Skeletal muscle satellite cell (primary cell): ENCODE data around the gene KCNG2.

ENCODE experiments used
- H3K27me3 ChIP-seq: 2 replicates; pipeline ENCODE4 v1.7.0; 2013; ENCODE audit warnings: low read length; ENCODE audit not compliant: control insufficient read depth, insufficient read depth
- H3K36me3 ChIP-seq: 2 replicates; pipeline ENCODE4 v1.7.0; 2013; ENCODE audit warnings: mild to moderate bottlenecking, control low read depth, low read length; ENCODE audit not compliant: insufficient read depth
- H3K4me1 ChIP-seq: 2 replicates; pipeline ENCODE4 v1.7.0; 2013; ENCODE audit warnings: low read length; ENCODE audit not compliant: control insufficient read depth, insufficient read depth
- H3K4me2 ChIP-seq: 2 replicates; pipeline ENCODE4 v1.7.0; 2013; ENCODE audit warnings: mild to moderate bottlenecking, low read length
- H3K4me3 ChIP-seq: 2 replicates; pipeline ENCODE4 v1.7.0; 2013; ENCODE audit warnings: low read length
- H3K9ac ChIP-seq: 2 replicates; pipeline ENCODE4 v1.7.0; 2013; ENCODE audit warnings: mild to moderate bottlenecking, low read depth, low read length, moderate library complexity
- H3K9me3 ChIP-seq: replicated peaks from 2 replicates; pipeline ENCODE4 v1.7.0; 2013; ENCODE audit warnings: mild to moderate bottlenecking, control low read depth, low read length

KCNG2 gene

DNA sequence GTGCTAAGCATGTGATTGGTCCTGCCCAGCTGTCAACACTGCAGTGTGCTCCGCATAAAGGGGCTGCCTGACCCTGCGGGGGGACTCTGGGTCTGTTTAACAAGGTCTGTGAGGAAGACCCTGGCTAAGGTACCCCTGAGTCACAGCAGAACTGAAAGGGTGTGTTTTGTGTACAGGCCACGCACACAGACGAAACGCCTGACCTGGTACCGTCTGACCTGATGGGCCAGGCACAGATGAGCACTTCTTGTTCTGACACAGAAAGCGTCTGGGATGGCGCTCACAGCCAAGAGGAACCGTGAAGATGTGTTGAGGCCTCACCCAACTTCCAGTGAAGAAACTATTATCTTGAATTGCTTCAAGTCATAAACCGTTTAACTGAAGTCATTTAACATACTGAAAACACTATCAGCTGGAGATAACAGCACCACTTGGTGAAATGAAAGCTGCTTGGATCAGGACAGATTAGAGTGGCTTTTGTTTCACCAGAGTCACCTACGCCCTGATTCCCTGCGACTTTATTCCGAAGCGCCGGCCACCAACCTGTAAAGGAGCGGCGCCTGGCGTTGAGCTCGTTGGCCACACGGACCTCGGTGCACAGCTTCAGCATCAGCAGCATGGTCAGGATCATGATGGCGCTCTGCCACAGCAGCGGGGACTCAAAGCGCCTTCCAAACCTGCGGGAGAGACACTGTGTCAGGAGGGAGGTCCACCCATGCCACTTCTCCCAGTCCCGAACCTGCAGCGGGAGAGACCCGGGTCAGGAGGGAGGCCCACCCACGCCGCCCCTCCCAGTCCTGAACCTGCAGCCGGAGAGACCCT is 145.3 kb downstream of the KCNG2 start:
- no peak overlapping the region for H3K4me2 ChIP-seq
- no peaks in the 10 kb centered on the region for H3K4me1 ChIP-seq
- no peak overlapping the region for H3K4me3 ChIP-seq
- no peak overlapping the region for H3K9ac ChIP-seq
- no peaks in the 10 kb centered on the region for H3K9me3 ChIP-seq
- H3K36me3 ChIP-seq, result peaks cover 25% of the 10 kb centered on the region
- no peaks in the 10 kb centered on the region for H3K27me3 ChIP-seq

- Histone ChIP-seq H3K4me2 (no peak overlapping the region), H3K4me1 (no peaks in the 10 kb centered on the region), H3K9ac (no peak overlapping the region), H3K9me3 (no peaks in the 10 kb centered on the region), H3K4me3 (no peak overlapping the region), H3K27me3 (no peaks in the 10 kb centered on the region), H3K36me3 (peaks cover 27% of the 10 kb centered on the region)
Measured at GRCh38 chr18:79943608-79944125, 145.9 kb downstream of the KCNG2 start.

DNA sequence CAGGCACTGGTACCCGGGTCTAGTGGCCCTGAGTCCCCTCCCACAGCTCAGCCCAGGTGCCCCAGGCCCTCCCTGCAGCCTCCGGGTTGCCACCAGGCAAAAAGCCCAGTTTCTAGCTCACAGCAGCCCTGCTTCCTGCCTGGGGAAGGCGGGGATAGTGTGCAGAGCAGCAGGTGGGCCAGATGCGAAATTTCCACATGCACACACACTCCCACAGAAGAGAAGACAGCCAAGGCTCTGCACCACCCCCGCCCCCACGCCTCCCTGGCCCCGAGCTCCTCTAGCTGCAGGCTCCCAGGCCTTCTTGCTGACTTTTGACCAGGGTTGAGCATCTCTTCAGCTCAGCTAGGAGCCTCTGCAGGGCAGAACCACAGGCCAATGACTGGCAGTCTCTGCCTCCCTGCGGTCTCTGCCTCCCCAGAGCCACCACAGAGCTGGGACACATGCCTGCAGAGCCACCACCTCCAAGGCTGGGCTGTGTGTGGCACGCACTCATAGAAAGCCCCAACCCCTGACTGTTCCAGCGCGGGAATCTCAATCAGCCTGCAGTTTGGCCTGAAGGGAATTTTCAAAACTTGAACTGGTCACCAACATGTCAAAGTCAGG is 146.5 kb downstream of the KCNG2 start:
- H3K4me3 ChIP-seq, result no peak overlapping the region
- H3K9ac ChIP-seq, result no peak overlapping the region
- H3K4me1 ChIP-seq, result no peaks in the 10 kb centered on the region
- no peak overlapping the region for H3K4me2 ChIP-seq
- H3K27me3 ChIP-seq, result no peaks in the 10 kb centered on the region
- peaks cover 33% of the 10 kb centered on the region for H3K36me3 ChIP-seq
- H3K9me3 ChIP-seq, result no peaks in the 10 kb centered on the region

GRCh38 chr18:79944746-79945117 is 147.0 kb downstream of the KCNG2 start:
- no peaks in the 10 kb centered on the region for H3K9me3 ChIP-seq
- peaks cover 3% of the 10 kb centered on the region for H3K4me1 ChIP-seq
- no peak overlapping the region for H3K9ac ChIP-seq
- H3K36me3 ChIP-seq, result peaks cover 33% of the 10 kb centered on the region
- no peak overlapping the region for H3K4me3 ChIP-seq
- no peaks in the 10 kb centered on the region for H3K27me3 ChIP-seq
- H3K4me2 ChIP-seq, result no peak overlapping the region

DNA sequence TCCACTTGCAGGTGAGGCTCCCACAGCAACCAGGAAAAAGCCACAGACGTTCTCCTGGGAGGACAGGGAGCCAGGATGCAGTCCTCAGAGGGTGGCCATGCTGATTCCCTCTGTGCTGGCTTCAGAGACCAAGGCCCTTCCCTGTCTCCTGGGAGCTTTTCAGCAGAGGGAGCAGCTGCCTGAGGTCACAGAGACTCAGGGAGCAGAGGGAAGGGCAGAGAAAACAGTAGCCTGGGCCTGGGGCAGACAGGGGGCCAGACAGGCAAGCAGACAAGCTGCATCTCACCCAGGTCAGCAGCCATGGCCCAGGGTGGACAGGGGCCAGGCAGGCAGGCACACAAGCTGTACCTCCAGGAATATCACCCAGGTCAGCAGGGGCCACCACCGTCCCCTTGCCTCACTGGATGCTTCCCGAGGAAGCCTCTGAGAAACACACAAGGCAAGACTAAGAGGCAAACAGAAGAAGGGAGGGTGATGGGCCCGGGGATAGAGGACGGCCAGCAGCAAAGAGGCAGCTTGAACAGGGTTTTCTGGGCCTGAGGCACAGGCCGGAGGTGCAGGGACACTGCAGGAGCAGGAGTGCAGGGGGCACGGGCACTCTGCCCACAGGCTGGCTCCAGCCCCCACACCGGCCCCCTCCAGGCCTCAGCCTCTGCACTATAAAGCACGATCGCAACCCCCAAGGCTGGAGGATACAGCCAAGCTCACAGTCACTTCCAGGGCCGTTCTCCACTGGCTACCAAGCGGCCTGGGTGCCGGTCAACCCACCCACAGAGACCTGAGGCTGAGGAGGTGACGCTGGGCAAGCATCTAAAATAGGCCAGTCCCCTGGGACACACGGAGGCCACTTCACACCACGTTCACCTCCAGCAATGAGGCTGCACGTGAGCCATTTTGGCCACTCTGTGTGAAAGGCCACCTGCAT is 147.6 kb downstream of the KCNG2 start:
- Histone ChIP-seq H3K9me3 (no peaks in the 10 kb centered on the region), H3K4me1 (peaks cover 8% of the 10 kb centered on the region), H3K4me2 (no peak overlapping the region), H3K9ac (no peak overlapping the region), H3K4me3 (no peak overlapping the region), H3K36me3 (peaks cover 33% of the 10 kb centered on the region), H3K27me3 (no peaks in the 10 kb centered on the region)

- Histone ChIP-seq H3K36me3 (peaks cover 19% of the 10 kb centered on the region), H3K4me1 (peaks cover 8% of the 10 kb centered on the region), H3K4me3 (no peak overlapping the region), H3K27me3 (no peaks in the 10 kb centered on the region), H3K9me3 (no peaks in the 10 kb centered on the region), H3K9ac (no peak overlapping the region), H3K4me2 (no peak overlapping the region)
Measured at GRCh38 chr18:79947054-79947755, 149.5 kb downstream of the KCNG2 start.

DNA sequence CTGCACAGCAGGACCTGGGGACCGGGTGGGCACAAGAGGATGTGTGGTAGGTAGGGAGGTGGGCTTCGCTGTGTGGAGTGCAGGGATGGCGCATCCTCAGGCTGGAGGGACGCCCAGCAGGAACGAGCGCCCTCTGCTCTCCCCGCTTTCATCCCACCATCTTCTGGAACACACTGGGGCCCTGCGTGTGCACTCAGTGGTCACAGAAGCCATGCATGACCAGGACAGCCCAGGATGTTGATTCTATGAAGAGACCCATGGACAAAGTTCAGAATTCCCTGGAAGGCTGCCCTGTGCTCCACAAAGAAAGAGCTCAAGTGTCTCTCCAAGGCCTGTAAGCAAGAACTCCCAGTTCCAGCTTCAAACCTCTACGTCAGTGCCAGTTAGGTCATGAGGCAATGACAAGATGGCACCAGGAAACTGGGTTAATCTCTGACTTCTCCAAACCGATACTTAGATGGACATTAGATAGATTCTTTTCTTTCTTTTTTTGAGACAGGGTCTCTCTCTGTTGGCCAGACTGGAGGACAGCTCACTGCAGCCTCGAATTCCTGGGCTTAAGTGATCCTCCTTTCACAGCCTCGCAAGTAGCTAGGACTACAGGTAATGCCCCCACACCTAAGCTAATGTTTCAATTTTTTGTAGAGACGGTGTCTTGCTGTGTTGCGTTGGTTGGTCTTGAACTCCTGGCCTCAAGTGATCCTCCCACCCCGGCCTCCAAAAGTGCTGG is 150.3 kb downstream of the KCNG2 start:
- H3K4me3 ChIP-seq, result no peak overlapping the region
- H3K9ac ChIP-seq, result no peak overlapping the region
- H3K27me3 ChIP-seq, result no peaks in the 10 kb centered on the region
- no peaks in the 10 kb centered on the region for H3K9me3 ChIP-seq
- H3K4me2 ChIP-seq, result no peak overlapping the region
- peaks cover 11% of the 10 kb centered on the region for H3K36me3 ChIP-seq
- H3K4me1 ChIP-seq, result peaks cover 8% of the 10 kb centered on the region

- peaks cover 8% of the 10 kb centered on the region for H3K36me3 ChIP-seq
- no peak overlapping the region for H3K9ac ChIP-seq
- H3K4me1 ChIP-seq, result peaks cover 8% of the 10 kb centered on the region
- H3K4me3 ChIP-seq, result no peak overlapping the region
- no peaks in the 10 kb centered on the region for H3K27me3 ChIP-seq
- H3K4me2 ChIP-seq, result no peak overlapping the region
- H3K9me3 ChIP-seq, result no peaks in the 10 kb centered on the region
Measured at GRCh38 chr18:79948719-79949411, 151.1 kb downstream of the KCNG2 start.
